Caco-2 (cell line): ENCODE data around the gene PDGFA. TPM values are rescaled to one million over a fixed set of nuclear protein-coding genes. Genes with fewer than 3 reads are reported as not detected.

Experiments used
- BruUV-seq: library from RNA; stranded (reverse); fragments of 400-500 nt; replicated peaks from 2 replicates; lab custom pipeline; 2021; lab: Mats Ljungman, UMichigan
- CTCF ChIA-PET: fragments of 300-600 bp; sonication (Branson Sonifier 250); formaldehyde crosslinking; loops from one replicate; lab custom pipeline; 2022; ENCODE audit warnings: antibody characterized with exemption; lab: Charles Lee
- POLR2A ChIA-PET: fragments of 300-600 bp; sonication (Branson Sonifier 250); formaldehyde crosslinking; loops from one replicate; lab custom pipeline; 2022; ENCODE audit warnings: antibody characterized with exemption; lab: Charles Lee
- DNase-seq, 2 experiments: peaks; one replicate each; pipeline versions ENCODE4 v3.0.0 to v3.0.0-alpha.2; 2020 to 2022
- H3K27me3 ChIP-seq: replicated peaks from 2 replicates; pipeline ENCODE4 v1.6.0; 2011; ENCODE audit warnings: low read length; ENCODE audit not compliant: control insufficient read depth, insufficient read depth
- H3K36me3 ChIP-seq: 2 replicates; pipeline ENCODE4 v1.5.1; 2011; ENCODE audit warnings: low read length; ENCODE audit not compliant: control insufficient read depth, insufficient read depth
- H3K4me1 ChIP-seq: fragments of 250-450 bp; sonication (Bioruptor Pico); 2 replicates; pipeline ENCODE4 v1.5.1; 2020; ENCODE audit warnings: mild to moderate bottlenecking
- H3K4me3 ChIP-seq: 2 replicates; pipeline ENCODE4 v1.5.1; 2011; ENCODE audit warnings: low read depth, mild to moderate bottlenecking, control low read depth, low read length
- H3K9me3 ChIP-seq: fragments of 250-450 bp; sonication (Bioruptor Pico); 2 replicates; pipeline ENCODE4 v1.5.1; 2020; ENCODE audit warnings: mild to moderate bottlenecking, moderate library complexity
- H3K27ac Mint-ChIP-seq: one replicate; pipeline ENCODE4 v1.8.0; 2022; ENCODE audit warnings: mixed read lengths; ENCODE audit not compliant: unreplicated experiment
- H3K27me3 Mint-ChIP-seq: one replicate; pipeline ENCODE4 v1.8.0; 2022; ENCODE audit warnings: mixed read lengths; ENCODE audit not compliant: insufficient read depth, unreplicated experiment
- H3K36me3 Mint-ChIP-seq: one replicate; pipeline ENCODE4 v1.8.0; 2022; ENCODE audit warnings: mild to moderate bottlenecking, mixed read lengths; ENCODE audit not compliant: insufficient read depth, unreplicated experiment
- H3K4me1 Mint-ChIP-seq: one replicate; pipeline ENCODE4 v1.8.0; 2022; ENCODE audit warnings: low read depth, mixed read lengths; ENCODE audit not compliant: unreplicated experiment
- H3K4me3 Mint-ChIP-seq: one replicate; pipeline ENCODE4 v1.8.0; 2022; ENCODE audit warnings: mild to moderate bottlenecking, moderate library complexity, mixed read lengths; ENCODE audit not compliant: unreplicated experiment
- H3K9me3 Mint-ChIP-seq: one replicate; pipeline ENCODE4 v1.8.0; 2022; ENCODE audit warnings: mixed read lengths; ENCODE audit not compliant: unreplicated experiment
- CTCF ChIP-seq, 2 experiments: fragments of 200-600 bp in 1 of 2; IDR thresholded peaks; 1 replicate in 1 of 2; 2 replicates in 1 of 2; pipeline versions ENCODE4 v1.5.1 to v1.8.0; 2011 to 2022; ENCODE audit warnings: antibody characterized with exemption in 1 of 2, control low read depth in 1 of 2, inconsistent platforms in 1 of 2, low read depth in 1 of 2, low read length in 1 of 2, mild to moderate bottlenecking in 1 of 2, moderate library complexity in 1 of 2; ENCODE audit not compliant: insufficient read depth in 1 of 2, severe bottlenecking in 1 of 2, unreplicated experiment in 1 of 2
- intact Hi-C: fragments of 100-400 bp; cut with micrococcal nuclease; formaldehyde crosslinking; loops from one replicate; pipeline ENCODE4 v1.10.0; 2022; ENCODE audit not compliant: unreplicated experiment
- total RNA-seq: library from RNA; stranded (reverse); gene quantifications from 2 replicates; pipeline ENCODE4 v1.2.3, GENCODE V29; 2022

PDGFA gene
- total RNA-seq, 1 experiment from 2014 or later: 78.5 TPM

DNA sequence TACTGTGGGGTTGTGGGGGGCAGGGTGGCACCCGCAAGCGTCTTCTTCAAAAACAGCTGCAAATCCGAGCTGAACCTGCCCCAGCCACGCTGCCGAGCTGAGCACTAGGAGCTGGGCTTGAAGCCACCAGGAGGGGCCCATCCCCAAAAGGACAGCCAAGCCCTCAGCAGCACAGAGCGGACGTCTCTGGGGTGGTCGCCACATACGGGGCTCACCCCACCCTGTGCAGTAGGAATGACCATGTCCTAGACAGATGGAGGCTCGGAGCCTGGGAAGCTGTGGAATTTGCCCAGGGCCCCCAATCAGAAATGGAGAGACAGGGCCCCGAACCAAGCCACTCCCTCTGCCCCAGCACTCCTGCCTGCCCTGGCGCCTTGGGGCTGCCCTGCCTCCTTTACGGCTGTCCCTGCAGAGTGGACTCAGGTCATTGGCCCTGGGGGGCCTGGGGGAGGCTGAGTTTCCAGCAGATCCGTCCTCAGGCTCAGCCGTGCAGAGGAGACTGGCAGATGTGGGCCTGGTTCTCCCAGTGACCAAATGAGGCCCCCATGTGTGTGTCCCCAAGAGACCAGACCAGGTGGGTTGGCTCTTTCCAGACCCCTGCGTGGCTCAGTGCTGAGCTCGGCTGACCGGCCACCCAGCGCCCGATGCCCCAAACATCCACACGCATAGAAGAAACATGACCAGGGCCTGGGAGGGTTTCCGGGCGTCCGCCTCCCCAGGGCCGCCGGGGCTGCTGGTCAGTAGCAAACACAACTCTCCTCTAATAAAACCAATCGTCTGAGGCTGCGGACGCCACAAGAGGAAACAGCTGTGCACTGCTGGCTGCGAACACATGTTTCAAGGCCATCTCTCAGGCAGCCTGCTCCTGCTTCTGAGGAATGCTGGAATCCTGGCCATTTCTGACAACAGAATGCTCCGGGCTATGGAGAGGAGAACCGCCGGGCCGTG is 54.9 kb downstream of the PDGFA start:
- TF ChIP-seq CTCF (IDR thresholded peaks at IDR 0.05; ENCODE audit: insufficient read depth in 1 of 2, low read depth in 1 of 2, low read length in 1 of 2, severe bottlenecking in 1 of 2, unreplicated experiment in 1 of 2): no peak
- no peaks in the 10 kb centered on the region for H3K4me1 Mint-ChIP-seq
- Histone ChIP-seq H3K27me3 (no peaks in the 10 kb centered on the region), H3K36me3 (no peaks in the 10 kb centered on the region), H3K4me3 (no peak overlapping the region), H3K4me1 (peaks cover 17% of the 10 kb centered on the region), H3K9me3 (no peaks in the 10 kb centered on the region)
- BruUV-seq: no TSS peak
- DNase-seq: peak in 1 of 2 experiments; percentile 65
- intact Hi-C loops: no loop called here
- POLR2A ChIA-PET: interaction anchor here (0.6 kb wide), 1 partner anchor 123 kb away, joined by 3 read pairs; no protein-coding TSS in a partner anchor
- H3K27me3 Mint-ChIP-seq: no peaks in the 10 kb centered on the region
- peaks cover 6% of the 10 kb centered on the region for H3K36me3 Mint-ChIP-seq
- CTCF ChIA-PET: no interaction called here
- H3K4me3 Mint-ChIP-seq: no peak overlapping the region
- peaks cover 17% of the 10 kb centered on the region for H3K9me3 Mint-ChIP-seq
- H3K27ac Mint-ChIP-seq: peak overlapping the region; percentile 57

DNA sequence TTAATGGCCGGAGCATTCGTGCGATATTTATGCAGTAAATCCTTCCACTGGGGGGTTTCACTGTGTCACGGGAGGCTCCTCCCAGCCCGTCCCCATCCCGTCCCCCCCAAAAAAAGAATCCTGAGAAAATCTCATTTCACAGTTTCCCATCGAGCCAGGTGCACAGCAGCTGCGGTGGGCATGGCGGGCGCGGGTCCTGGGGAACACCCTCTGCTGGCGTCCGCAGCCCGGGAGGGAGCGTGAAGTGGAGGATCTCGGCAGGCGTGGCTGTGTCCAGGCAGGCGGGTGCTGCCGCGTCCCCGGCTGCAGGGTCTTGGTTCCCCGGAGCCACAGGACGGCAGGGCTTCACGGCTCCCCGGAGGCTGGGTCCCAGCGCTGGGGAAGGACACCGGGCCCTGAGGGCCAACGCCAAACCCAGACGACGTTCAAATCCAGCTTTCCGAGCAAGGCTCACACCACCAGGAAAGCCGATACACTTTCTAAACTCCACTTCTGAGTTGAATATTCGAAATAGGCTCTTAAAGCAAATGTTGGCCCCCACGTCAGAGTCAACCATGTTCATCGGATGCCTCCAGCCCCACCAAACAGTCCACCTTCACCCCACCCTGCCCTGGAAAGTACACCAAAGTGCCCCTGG is 55.7 kb downstream of the PDGFA start:
- POLR2A ChIA-PET: interaction anchor here (0.6 kb wide), 1 partner anchor 122 kb away, joined by 3 read pairs; no protein-coding TSS in a partner anchor
- no peak overlapping the region for H3K27ac Mint-ChIP-seq
- H3K27me3 ChIP-seq: no peaks in the 10 kb centered on the region

More for the DNA sequence above, 55.7 kb downstream of the PDGFA start:
- TF ChIP-seq CTCF (IDR thresholded peaks at IDR 0.05; ENCODE audit: insufficient read depth in 1 of 2, low read depth in 1 of 2, low read length in 1 of 2, severe bottlenecking in 1 of 2, unreplicated experiment in 1 of 2): no peak
- no peaks in the 10 kb centered on the region for H3K9me3 ChIP-seq
- H3K9me3 Mint-ChIP-seq: peaks cover 16% of the 10 kb centered on the region
- no peak overlapping the region for H3K4me3 ChIP-seq
- H3K4me3 Mint-ChIP-seq: no peak overlapping the region
- H3K36me3 Mint-ChIP-seq: peaks cover 6% of the 10 kb centered on the region
- BruUV-seq: no TSS peak
- no peaks in the 10 kb centered on the region for H3K27me3 Mint-ChIP-seq
- H3K4me1 Mint-ChIP-seq: no peaks in the 10 kb centered on the region
- intact Hi-C loops: no loop called here
- H3K4me1 ChIP-seq: peaks cover 17% of the 10 kb centered on the region
- H3K36me3 ChIP-seq: no peaks in the 10 kb centered on the region
- CTCF ChIA-PET: no interaction called here
- DNase-seq: peak in 1 of 2 experiments; percentile 22
